Stimulated activated CD8-positive, alpha-beta memory T cell treated with anti-CD3 and anti-CD28 coated beads, Interleukin-15, amount 100 ng/mL, for 4 hours (primary cell): ENCODE results near the gene HHIPL1.

Experiments used
- DNase-seq, 2 donors: peaks; one replicate each; pipeline ENCODE4 v3.0.0-alpha.2; 2020; ENCODE audit warnings: low read depth in 2 of 2

The HHIPL1 gene

GRCh38 chr14:99611646-99612045, 33.3 kb upstream of the HHIPL1 start:
- DNase-seq = no peak

GRCh38 chr14:99612071-99612737, 32.7 kb upstream of the HHIPL1 start:
- DNase-seq = no peak

GRCh38 chr14:99612738-99613330, 32.1 kb upstream of the HHIPL1 start:
- DNase-seq = no peak

GRCh38 chr14:99615497-99616157, 29.3 kb upstream of the HHIPL1 start:
- no peak for DNase-seq

- no peak for DNase-seq
Measured at GRCh38 chr14:99616832-99617800, 27.8 kb upstream of the HHIPL1 start.

GRCh38 chr14:99619835-99620834, 24.8 kb upstream of the HHIPL1 start:
- no peak for DNase-seq

GRCh38 chr14:99621948-99622347, 23.0 kb upstream of the HHIPL1 start:
- DNase-seq = no peak

GRCh38 chr14:99624024-99624423, 20.9 kb upstream of the HHIPL1 start:
- DNase-seq = no peak

- DNase-seq = no peak
Measured at GRCh38 chr14:99624971-99625370, 20.0 kb upstream of the HHIPL1 start.

- DNase-seq = no peak
Measured at GRCh38 chr14:99625476-99625875, 19.5 kb upstream of the HHIPL1 start.

- no peak for DNase-seq
Measured at GRCh38 chr14:99626041-99626648, 18.8 kb upstream of the HHIPL1 start.

- no peak for DNase-seq
Measured at GRCh38 chr14:99627100-99627499, 17.8 kb upstream of the HHIPL1 start.

- DNase-seq = no peak
Measured at GRCh38 chr14:99627510-99628381, 17.2 kb upstream of the HHIPL1 start.

GRCh38 chr14:99628887-99629618, 15.9 kb upstream of the HHIPL1 start:
- DNase-seq = peak; percentile 15 to 23

- no peak for DNase-seq
Measured at GRCh38 chr14:99630202-99630601, 14.7 kb upstream of the HHIPL1 start.

GRCh38 chr14:99632410-99633035, 12.4 kb upstream of the HHIPL1 start:
- DNase-seq = no peak

GRCh38 chr14:99633141-99633540, 11.8 kb upstream of the HHIPL1 start:
- no peak for DNase-seq

GRCh38 chr14:99633918-99634317, 11.0 kb upstream of the HHIPL1 start:
- DNase-seq = no peak
